K562 (cell line): ENCODE results near the gene YAF2.

Experiments used
- ASH1L ChIP-seq: fragments of 450-650 bp; IDR thresholded peaks from 2 replicates; pipeline ENCODE4 v1.6.1; 2018; ENCODE audit warnings: borderline replicate concordance, mild to moderate bottlenecking, low read depth; ENCODE audit not compliant: partially characterized antibody
- BACH1 ChIP-seq: fragments of 200-800 bp; sonication (Bioruptor generic); IDR thresholded peaks from 2 replicates; pipeline ENCODE4 v1.6.1; 2016; ENCODE audit warnings: missing genetic modification characterization, missing compliant biosample characterization
- BRCA1 ChIP-seq, 2 experiments: fragments of 450-650 bp in 1 of 2; sonication (generic) in 1 of 2; formaldehyde crosslinking in 1 of 2; IDR thresholded peaks; 2 replicates each; pipeline versions ENCODE4 v1.5.0 to v1.6.1; 2017 to 2020; ENCODE audit warnings: mild to moderate bottlenecking in 1 of 2, missing genetic modification reagents in 1 of 2
- EP300 ChIP-seq: IDR thresholded peaks from 2 replicates; pipeline ENCODE4 v1.6.1; 2012; ENCODE audit warnings: low read length, improper control_type of control experiment
- EZH2 ChIP-seq: IDR thresholded peaks from 2 replicates; pipeline ENCODE4 v1.6.1; 2012; ENCODE audit warnings: low read depth, mild to moderate bottlenecking, inconsistent platforms, low read length, borderline replicate concordance
- JUN ChIP-seq, 2 experiments: sonication (generic) in 1 of 2; formaldehyde crosslinking in 1 of 2; IDR thresholded peaks; 2 replicates each; pipeline versions ENCODE4 v1.6.1 to v1.8.0; 2012 to 2022; ENCODE audit warnings: borderline replicate concordance in 2 of 2, mild to moderate bottlenecking in 2 of 2, improper control_type of control experiment in 1 of 2, low read depth in 1 of 2, low read length in 1 of 2, missing genetic modification reagents in 1 of 2
- JUND ChIP-seq, 2 experiments: IDR thresholded peaks; 2 replicates in 1 of 2; 3 replicates in 1 of 2; pipeline ENCODE4 v1.6.1; 2011; ENCODE audit warnings: borderline replicate concordance in 2 of 2, low read depth in 2 of 2, low read length in 2 of 2, improper control_type of control experiment in 1 of 2, missing biosample characterization in 1 of 2, missing genetic modification characterization in 1 of 2, missing genetic modification reagents in 1 of 2
- RNF2 ChIP-seq: sonication (generic); IDR thresholded peaks from 2 replicates; pipeline ENCODE4 v1.6.1; 2016
- SIX5 ChIP-seq, 2 experiments: IDR thresholded peaks; 2 replicates each; pipeline ENCODE4 v1.6.1; 2011; ENCODE audit warnings: low read length in 2 of 2, borderline replicate concordance in 1 of 2, low read depth in 1 of 2, mild to moderate bottlenecking in 1 of 2, moderate library complexity in 1 of 2; ENCODE audit not compliant: insufficient read depth in 1 of 2
- TF ChIP-seq, protein P1 (sequence below), 3 experiments: IDR thresholded peaks in 2 of 3; conservative IDR thresholded peaks in 1 of 3; 2 replicates each; pipeline ENCODE4 v1.5.1; 2011 to 2012; ENCODE audit warnings: low read length in 3 of 3, mild to moderate bottlenecking in 3 of 3, control low read depth in 2 of 3, improper control_type of control experiment in 1 of 3, inconsistent platforms in 1 of 3, low read depth in 1 of 3, mixed read lengths in 1 of 3, moderate library complexity in 1 of 3; ENCODE audit not compliant: insufficient read depth in 2 of 3
- TF ChIP-seq, protein P2 (sequence below): sonication (generic); formaldehyde crosslinking; IDR thresholded peaks from 2 replicates; pipeline ENCODE4 v1.8.0; 2022; ENCODE audit warnings: mild to moderate bottlenecking, missing genetic modification reagents

DNA sequence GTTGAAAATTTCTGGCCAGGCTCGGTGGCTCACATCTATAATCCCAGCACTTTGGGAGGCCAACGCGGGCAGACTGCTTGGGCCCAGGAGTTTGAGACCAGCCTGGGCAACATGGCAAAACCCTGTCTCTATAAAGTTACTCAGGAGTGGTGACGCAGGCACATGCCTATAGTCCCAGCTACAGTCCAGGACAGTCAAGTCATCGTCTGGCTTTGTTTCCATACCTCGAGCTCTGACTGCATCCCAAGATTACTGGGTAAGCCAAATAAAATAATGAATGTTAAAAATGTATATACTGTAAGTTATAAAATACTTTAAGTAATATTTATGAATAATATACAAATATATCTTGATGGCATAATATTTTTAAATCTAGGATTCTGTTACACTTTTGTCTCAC, 70.3 kb downstream of the YAF2 start:
- TF ChIP-seq RNF2 = no peak
- no peak for TF ChIP-seq BRCA1 (IDR thresholded peaks at IDR 0.05)
- no peak for TF ChIP-seq BRCA1 (CRISPR knock-in tag; IDR thresholded peaks at IDR 0.05)
- TF ChIP-seq JUND (IDR thresholded peaks at IDR 0.05; ENCODE audit: borderline replicate concordance, low read depth, low read length) = no peak
- no peak for TF ChIP-seq JUND (tag; IDR thresholded peaks at IDR 0.05; ENCODE audit: borderline replicate concordance, low read depth, low read length)
- TF ChIP-seq, protein P1, sequence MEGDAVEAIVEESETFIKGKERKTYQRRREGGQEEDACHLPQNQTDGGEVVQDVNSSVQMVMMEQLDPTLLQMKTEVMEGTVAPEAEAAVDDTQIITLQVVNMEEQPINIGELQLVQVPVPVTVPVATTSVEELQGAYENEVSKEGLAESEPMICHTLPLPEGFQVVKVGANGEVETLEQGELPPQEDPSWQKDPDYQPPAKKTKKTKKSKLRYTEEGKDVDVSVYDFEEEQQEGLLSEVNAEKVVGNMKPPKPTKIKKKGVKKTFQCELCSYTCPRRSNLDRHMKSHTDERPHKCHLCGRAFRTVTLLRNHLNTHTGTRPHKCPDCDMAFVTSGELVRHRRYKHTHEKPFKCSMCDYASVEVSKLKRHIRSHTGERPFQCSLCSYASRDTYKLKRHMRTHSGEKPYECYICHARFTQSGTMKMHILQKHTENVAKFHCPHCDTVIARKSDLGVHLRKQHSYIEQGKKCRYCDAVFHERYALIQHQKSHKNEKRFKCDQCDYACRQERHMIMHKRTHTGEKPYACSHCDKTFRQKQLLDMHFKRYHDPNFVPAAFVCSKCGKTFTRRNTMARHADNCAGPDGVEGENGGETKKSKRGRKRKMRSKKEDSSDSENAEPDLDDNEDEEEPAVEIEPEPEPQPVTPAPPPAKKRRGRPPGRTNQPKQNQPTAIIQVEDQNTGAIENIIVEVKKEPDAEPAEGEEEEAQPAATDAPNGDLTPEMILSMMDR (IDR thresholded peaks at IDR 0.05 in 2 of 3, conservative IDR thresholded peaks at IDR 0.05 in 1 of 3; ENCODE audit: insufficient read depth in 2 of 3, low read depth in 1 of 3, low read length in 3 of 3) = no peak
- no peak for TF ChIP-seq ASH1L
- TF ChIP-seq SIX5 (IDR thresholded peaks at IDR 0.05; ENCODE audit: borderline replicate concordance in 1 of 2, insufficient read depth in 1 of 2, low read depth in 1 of 2, low read length in 2 of 2) = no peak
- no peak for TF ChIP-seq BACH1
- no peak for TF ChIP-seq JUN (IDR thresholded peaks at IDR 0.05; ENCODE audit: borderline replicate concordance, low read depth, low read length)
- TF ChIP-seq JUN (CRISPR knock-in tag; IDR thresholded peaks at IDR 0.05; ENCODE audit: borderline replicate concordance) = no peak
- TF ChIP-seq EP300 = no peak
- TF ChIP-seq, protein P2, sequence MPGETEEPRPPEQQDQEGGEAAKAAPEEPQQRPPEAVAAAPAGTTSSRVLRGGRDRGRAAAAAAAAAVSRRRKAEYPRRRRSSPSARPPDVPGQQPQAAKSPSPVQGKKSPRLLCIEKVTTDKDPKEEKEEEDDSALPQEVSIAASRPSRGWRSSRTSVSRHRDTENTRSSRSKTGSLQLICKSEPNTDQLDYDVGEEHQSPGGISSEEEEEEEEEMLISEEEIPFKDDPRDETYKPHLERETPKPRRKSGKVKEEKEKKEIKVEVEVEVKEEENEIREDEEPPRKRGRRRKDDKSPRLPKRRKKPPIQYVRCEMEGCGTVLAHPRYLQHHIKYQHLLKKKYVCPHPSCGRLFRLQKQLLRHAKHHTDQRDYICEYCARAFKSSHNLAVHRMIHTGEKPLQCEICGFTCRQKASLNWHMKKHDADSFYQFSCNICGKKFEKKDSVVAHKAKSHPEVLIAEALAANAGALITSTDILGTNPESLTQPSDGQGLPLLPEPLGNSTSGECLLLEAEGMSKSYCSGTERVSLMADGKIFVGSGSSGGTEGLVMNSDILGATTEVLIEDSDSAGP = no peak
- no peak for TF ChIP-seq EZH2
